HepG2 (cell line): ENCODE data around the gene MGST1. TPM values are rescaled to one million over a fixed set of nuclear protein-coding genes. Genes with fewer than 3 reads are reported as not detected.

Experiments used
- AGO2 ChIP-seq: fragments of 200-400 bp; formaldehyde crosslinking; optimal IDR thresholded peaks from 2 replicates; pipeline ENCODE3; 2017; ENCODE audit warnings: mild to moderate bottlenecking, low read depth, low read length, moderate library complexity
- AHDC1 ChIP-seq: sonication (generic); formaldehyde crosslinking; IDR thresholded peaks from 2 replicates; pipeline ENCODE4 v1.5.1; 2020; ENCODE audit warnings: mild to moderate bottlenecking, missing genetic modification reagents, borderline replicate concordance
- AHR ChIP-seq: IDR thresholded peaks from 2 replicates; pipeline ENCODE4 v1.6.1; 2018; ENCODE audit warnings: missing genetic modification reagents, missing compliant biosample characterization
- CENPBD1 ChIP-seq: sonication (generic); formaldehyde crosslinking; IDR thresholded peaks from 2 replicates; pipeline ENCODE4 v1.8.0; 2022; ENCODE audit warnings: missing genetic modification reagents, low read depth, mild to moderate bottlenecking, borderline replicate concordance
- CENPX ChIP-seq: sonication (generic); formaldehyde crosslinking; IDR thresholded peaks from 2 replicates; pipeline ENCODE4 v1.9.0; 2021; ENCODE audit warnings: mild to moderate bottlenecking, missing genetic modification reagents, moderate library complexity
- ELK4 ChIP-seq: sonication (generic); formaldehyde crosslinking; IDR thresholded peaks from 2 replicates; pipeline ENCODE4 v1.9.0; 2021; ENCODE audit warnings: missing genetic modification reagents, borderline replicate concordance
- FLYWCH1 ChIP-seq: sonication (generic); formaldehyde crosslinking; IDR thresholded peaks from 2 replicates; pipeline ENCODE4 v1.8.1; 2023; ENCODE audit warnings: mild to moderate bottlenecking, missing genetic modification reagents
- FOXM1 ChIP-seq: sonication (generic); formaldehyde crosslinking; IDR thresholded peaks from 2 replicates; pipeline ENCODE4 v1.5.0; 2020; ENCODE audit warnings: missing genetic modification reagents
- GATAD2A ChIP-seq: IDR thresholded peaks from 2 replicates; pipeline ENCODE4 v1.6.1; 2016
- HMGXB4 ChIP-seq, 2 experiments: sonication (generic) in 1 of 2; formaldehyde crosslinking in 1 of 2; IDR thresholded peaks; 2 replicates each; pipeline versions ENCODE4 v1.4.0 to v1.6.1; 2018 to 2020; ENCODE audit warnings: missing genetic modification reagents in 2 of 2, borderline replicate concordance in 1 of 2, low read depth in 1 of 2, mild to moderate bottlenecking in 1 of 2, missing biosample characterization in 1 of 2
- HNF4A ChIP-seq: sonication (generic); formaldehyde crosslinking; IDR thresholded peaks from 2 replicates; pipeline ENCODE4 v1.4.0; 2020; ENCODE audit warnings: missing genetic modification reagents
- KAT7 ChIP-seq: IDR thresholded peaks from 2 replicates; pipeline ENCODE4 v1.6.1; 2018; ENCODE audit warnings: borderline replicate concordance, missing compliant biosample characterization
- REPIN1 ChIP-seq: sonication (generic); formaldehyde crosslinking; IDR thresholded peaks from 2 replicates; pipeline ENCODE4 v1.8.0; 2022; ENCODE audit warnings: missing genetic modification reagents, low read depth, mild to moderate bottlenecking, borderline replicate concordance
- SALL1 ChIP-seq: sonication (generic); formaldehyde crosslinking; IDR thresholded peaks from 2 replicates; pipeline ENCODE4 v1.8.0; 2022; ENCODE audit warnings: mild to moderate bottlenecking, missing genetic modification reagents
- SMAD3 ChIP-seq: sonication (generic); formaldehyde crosslinking; IDR thresholded peaks from 2 replicates; pipeline ENCODE4 v1.4.0; 2020; ENCODE audit warnings: missing genetic modification reagents
- ZNF253 ChIP-seq: sonication (generic); formaldehyde crosslinking; IDR thresholded peaks from 2 replicates; pipeline ENCODE4 v1.8.0; 2022; ENCODE audit warnings: mild to moderate bottlenecking, missing genetic modification reagents, borderline replicate concordance
- ZNF331 ChIP-seq: sonication (generic); formaldehyde crosslinking; IDR thresholded peaks from 2 replicates; pipeline ENCODE4 v1.4.0; 2020; ENCODE audit warnings: missing genetic modification reagents
- ZNF619 ChIP-seq: sonication (generic); formaldehyde crosslinking; IDR thresholded peaks from 2 replicates; pipeline ENCODE4 v1.4.0; 2020; ENCODE audit warnings: mild to moderate bottlenecking, missing genetic modification reagents
- polyA plus RNA-seq, 8 experiments: library from polyadenylated mRNA; depleted of rRNA in 3 of 8; stranded (reverse) in 7 of 8; unstranded in 1 of 8; fragments of >200 nt; fragmentation: Illumina TruSeq in 4 of 8; extraction: Trizol in 4 of 8; gene quantifications; 2 replicates each; pipeline versions ENCODE4 v1.2.1 to v1.2.3, GENCODE V29; 2011 to 2016; ENCODE audit warnings: low read depth in 4 of 8, missing spikeins in 1 of 8, mixed read lengths in 1 of 8; ENCODE audit not compliant: insufficient read depth in 1 of 8
- total RNA-seq, 5 experiments: library from RNA; depleted of rRNA; stranded (reverse); fragments of >200 nt; fragmentation: Illumina TruSeq; extraction: Trizol; gene quantifications; 2 replicates each; pipeline ENCODE4 v1.2.3, GENCODE V29; 2016; ENCODE audit warnings: low read depth in 1 of 5

The MGST1 gene
- total and polyA plus RNA-seq, 2 of the 13 experiments (the other 11 are each of a cell fraction or from before 2014, with no cell fraction given): 119 to 152 TPM

GRCh38 chr12:16385782-16386646, 38.6 kb downstream of the MGST1 start (continued):
- TF ChIP-seq ELK4 (CRISPR knock-in tag): no peak
- peak; percentile 37; the same call in 1 of the 2 replicates for TF ChIP-seq GATAD2A (CRISPR knock-in tag)
- TF ChIP-seq HMGXB4 (CRISPR knock-in tag; IDR thresholded peaks at IDR 0.05; ENCODE audit: borderline replicate concordance in 1 of 2, low read depth in 1 of 2): 0 out of 4 replicates have a peak, but pooled peaks of 1 of the 2 experiments have one; percentile 25
- TF ChIP-seq CENPX: no peak
- TF ChIP-seq SALL1 (CRISPR knock-in tag): peak; percentile 44
- 0 out of 2 replicates have a peak, but pooled peaks have one; percentile 38 for TF ChIP-seq SMAD3 (CRISPR knock-in tag)
- peak; percentile 80 for TF ChIP-seq HNF4A (CRISPR knock-in tag)
- TF ChIP-seq AGO2: no peak
- no peak for TF ChIP-seq ZNF253
- TF ChIP-seq AHDC1 (CRISPR knock-in tag): 0 out of 2 replicates have a peak, but pooled peaks have one; percentile 40
- TF ChIP-seq ZNF619 (CRISPR knock-in tag): no peak
- peak; percentile 30; the same call in 1 of the 2 replicates for TF ChIP-seq ZNF331
- no peak for TF ChIP-seq FOXM1 (CRISPR knock-in tag)
- peak; percentile 29; the same call in 1 of the 2 replicates for TF ChIP-seq REPIN1
- TF ChIP-seq KAT7 (CRISPR knock-in tag): no peak
- no peak for TF ChIP-seq CENPBD1 (CRISPR knock-in tag)
- no peak; the same call in 1 of the 2 replicates for TF ChIP-seq FLYWCH1 (CRISPR knock-in tag)
- no peak for TF ChIP-seq AHR (CRISPR knock-in tag)
